HCEC 1CT (cell line): ENCODE measurements around the gene SCML2.
"Not testable (repeated sequence)": the region's sequence is repeated elsewhere in the genome, so short reads cannot be mapped to it uniquely, and the experiment has no call there.

Experiments
- DNase-seq: peaks from one replicate; pipeline ENCODE4 v3.0.0-alpha.2; 2017

The SCML2 gene

DNA sequence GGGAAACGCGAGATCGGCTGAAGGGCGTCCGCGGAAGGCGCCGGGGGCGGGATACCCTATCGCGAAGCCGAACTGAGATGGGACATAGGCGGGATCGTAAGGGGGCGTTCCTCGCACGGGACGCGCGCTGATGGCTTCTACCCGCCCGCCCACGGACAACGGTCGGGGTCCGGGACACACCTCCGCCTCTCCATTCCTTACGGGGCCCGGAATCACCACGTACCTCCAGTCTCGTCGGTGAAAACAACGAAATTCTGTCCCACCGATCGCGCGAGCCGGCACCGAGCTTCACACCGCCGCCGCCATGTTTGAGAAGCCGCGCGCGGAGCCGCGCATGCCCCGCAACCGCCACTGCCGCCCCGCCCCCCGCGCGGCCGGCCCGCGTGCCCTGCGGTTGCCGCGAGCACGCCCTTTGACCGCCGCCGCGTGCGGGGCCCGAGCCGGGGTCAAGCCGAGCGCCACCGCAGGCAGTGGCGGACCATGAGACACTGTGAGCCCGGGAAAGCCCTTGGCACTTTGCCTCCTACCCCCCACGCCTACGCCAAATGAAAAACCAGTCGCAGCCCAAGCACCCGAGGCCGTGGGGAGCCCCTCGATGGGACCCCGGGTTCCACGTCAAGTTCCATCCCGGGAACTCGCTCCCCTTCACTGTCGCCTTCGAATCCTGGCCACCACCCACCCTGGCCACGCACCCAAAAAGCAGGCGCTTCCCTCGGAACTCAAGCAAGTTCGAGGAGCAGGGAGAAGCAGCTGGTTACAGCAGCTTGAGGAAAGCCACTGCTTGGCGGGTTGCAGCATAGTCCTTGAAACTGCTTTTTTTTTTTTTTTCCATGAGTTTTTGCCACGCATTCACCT lies at the start of gene SCML2:
Gene SCML2 (minus strand): TSS at position 320 of the 855 bp plus-strand sequence. CDS start 20,617 bp downstream, outside the sequence.
- DNase-seq: no peak

DNA sequence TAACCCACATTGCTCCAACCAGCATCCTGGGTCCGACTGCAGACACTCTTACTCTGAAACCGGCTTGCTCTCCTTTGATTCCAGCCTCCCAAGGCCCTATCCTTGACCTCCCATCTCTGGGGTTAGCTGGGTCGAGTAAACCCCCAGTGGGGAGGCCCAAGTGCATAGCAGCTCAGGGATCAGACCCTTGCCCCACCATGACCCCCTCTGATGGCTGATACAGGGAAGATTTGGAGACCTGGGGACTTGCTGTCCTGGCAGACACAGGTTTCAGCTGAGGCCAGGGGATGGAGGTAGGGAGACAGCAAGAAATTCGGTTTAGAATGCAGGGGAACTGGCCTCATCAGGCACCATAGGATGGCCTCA lies 47.3 kb upstream of the SCML2 start:
- no peak for DNase-seq

DNA sequence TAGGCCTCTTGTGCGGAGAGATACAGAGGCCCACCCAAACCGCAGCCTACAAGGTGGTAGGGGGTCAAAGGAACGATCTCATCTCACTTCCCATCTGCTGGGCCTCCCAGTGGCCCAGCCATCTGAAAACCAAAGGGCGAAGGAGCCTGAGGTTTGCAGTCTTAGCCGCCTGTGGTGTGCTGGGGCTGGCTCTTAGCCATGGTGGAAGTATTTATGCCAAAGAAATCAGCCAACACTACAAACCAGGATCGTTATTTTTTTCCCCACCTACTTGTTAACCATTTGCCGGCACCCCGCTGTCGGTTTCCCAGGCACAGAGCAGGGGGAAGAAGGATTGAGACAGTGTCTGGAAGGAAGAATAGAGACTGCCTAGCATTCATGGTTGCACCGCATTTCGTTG lies 40.0 kb upstream of the SCML2 start:
- no peak for DNase-seq

DNA sequence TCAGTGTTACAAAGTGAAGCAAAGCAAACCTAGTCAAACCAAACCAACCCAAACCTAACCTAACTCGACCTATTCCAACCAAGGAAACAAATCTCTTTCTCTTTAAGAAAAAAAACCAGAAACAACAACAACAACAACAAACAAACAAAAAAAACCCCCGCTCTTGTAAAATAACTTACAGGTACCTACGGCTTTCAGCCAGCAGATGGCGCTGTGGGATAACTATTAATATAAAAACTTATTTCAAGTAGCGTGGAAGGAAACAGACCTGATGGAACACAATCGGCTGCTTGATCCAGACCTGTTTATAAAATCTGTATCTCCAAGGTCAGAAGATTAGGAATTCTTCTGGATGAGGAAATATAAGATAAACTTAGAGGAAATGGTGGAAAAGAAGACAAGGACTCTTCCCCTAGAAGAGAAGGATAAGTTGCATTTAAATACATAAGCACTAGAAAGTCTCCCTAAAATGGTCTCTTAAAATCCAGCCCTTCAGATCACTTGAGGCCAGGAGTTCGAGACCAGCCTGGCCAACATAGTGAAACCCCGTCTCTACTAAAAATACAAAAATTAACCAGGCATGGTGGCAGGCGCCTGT lies 36.6 kb upstream of the SCML2 start:
- peak; percentile 37 for DNase-seq

DNA sequence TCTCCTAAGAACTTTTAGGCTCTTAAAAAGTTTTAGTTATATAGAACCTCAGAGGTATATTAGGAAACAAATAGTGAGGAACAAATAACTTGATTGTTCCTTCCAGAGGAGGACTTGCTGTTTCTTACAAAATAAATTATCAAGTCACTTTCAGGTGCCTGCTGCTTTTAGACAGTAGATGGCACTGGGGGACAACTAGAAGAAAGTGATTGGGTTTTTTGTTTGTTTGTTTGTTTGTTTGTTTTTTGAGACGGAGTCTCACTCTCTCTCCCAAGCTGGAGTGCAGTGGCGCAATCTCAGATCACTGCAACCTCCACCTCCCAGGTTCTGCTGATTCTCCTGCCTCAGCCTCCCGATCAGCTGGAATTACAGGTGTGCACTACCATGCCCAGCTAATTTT lies 35.5 kb upstream of the SCML2 start:
- no peak for DNase-seq

DNA sequence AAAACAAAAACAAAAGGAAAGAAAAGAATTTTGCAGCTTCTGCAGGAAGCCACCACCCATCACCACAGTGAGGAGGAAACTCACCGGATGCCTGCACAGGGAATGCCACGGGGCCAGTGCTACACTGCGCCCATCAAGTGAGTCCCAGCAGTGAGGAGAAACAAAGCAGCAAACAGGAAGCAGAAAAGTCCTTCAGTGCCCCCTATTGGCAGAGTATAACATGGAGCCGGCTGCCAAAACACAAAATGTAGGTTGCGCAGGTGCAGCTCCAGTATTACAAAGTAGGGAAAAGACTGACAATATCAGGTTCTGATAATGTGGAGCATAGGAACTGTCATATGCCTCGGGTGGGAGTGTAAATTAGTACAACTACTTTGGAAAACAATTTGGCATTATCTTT lies 23.3 kb upstream of the SCML2 start:
- DNase-seq: no peak

DNA sequence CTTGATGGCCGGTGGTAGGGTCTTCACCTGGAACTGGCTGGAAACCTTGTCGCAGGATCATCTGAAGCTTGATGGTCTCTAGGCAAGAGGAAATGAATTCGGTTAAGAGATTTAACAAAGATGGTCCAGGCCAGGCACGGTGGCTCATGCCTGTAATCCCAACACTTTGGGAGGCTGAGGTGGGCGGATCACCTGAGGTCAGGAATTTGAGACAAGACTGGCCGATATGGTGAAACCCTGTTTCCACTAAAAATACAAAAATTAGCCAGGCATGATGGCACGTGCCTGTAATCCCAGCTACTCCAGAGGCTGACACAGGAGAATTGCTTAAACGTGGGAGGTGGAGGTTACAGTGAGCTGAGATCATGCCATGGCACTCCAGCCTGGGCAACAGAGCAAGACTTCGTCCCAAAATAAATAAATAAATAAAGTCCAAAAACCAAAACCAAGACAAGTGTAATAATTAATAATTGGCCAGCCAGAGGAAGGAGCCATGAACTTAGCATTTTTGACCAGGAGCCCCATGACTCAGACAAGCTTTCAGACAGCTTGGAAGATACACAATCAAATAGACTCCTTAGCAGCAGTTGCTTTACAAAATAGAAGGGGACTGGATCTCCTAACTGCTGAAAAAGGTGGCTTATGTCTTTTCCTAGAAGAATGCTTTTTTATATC lies 20.8 kb upstream of the SCML2 start:
- not testable (repeated sequence) for DNase-seq

DNA sequence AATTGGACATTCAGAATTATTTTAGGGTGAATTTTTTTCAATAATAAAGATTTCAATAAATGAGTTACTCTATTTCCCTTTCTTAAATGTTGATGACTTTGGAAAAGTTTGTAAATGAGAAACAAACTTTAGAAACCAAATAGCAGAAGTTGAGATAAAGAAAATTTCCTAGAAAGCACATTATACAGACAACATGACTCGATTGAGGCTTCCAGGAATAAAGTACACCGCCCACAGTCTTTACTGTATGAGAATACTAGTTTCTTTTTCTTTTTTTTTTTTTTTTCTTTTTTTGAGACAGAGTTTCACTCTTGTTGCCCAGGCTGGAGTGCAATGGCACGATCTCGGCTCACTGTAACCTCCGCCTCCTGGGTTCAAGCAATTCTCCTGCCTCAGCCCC lies 14.6 kb upstream of the SCML2 start:
- DNase-seq: not testable (repeated sequence)

DNA sequence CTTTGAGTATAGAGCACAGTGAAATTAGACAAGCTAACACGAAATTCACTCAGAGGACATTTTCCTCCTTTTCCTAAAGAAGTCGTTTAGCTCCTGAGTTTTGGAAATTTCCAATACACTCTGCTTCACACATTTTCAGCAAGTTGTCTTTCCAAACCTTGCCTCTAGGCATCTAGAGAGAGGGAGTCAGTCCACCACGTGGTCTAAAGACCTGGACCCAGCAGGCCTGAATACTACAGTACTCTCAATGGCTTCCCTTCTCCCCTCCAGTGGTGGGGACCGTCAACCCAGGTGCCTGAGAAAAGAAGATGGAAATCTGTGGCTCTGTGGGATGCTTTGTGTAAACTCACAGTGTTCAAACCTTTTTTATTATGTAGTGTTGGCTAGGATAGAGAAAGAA lies 13.9 kb upstream of the SCML2 start:
- no peak for DNase-seq

DNA sequence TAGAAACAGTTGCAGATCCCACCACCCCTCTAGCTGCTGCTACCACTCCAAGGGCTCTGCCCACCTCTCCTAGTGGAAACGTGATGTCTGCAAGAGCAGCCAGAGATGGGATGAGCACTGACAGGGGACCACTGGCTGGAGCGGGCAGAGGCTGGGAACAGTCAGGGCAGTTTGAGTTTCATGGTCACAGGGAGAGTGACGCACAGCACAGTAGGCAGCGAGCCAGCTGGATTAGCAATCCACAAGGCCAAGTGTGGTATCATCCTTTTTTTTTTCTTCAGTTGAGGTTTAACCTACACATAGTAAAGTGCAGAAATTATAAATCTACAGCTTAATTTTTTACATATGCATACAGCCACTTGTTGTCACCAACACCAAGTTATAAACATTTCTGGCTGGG lies 6.4 kb upstream of the SCML2 start:
- no peak for DNase-seq

DNA sequence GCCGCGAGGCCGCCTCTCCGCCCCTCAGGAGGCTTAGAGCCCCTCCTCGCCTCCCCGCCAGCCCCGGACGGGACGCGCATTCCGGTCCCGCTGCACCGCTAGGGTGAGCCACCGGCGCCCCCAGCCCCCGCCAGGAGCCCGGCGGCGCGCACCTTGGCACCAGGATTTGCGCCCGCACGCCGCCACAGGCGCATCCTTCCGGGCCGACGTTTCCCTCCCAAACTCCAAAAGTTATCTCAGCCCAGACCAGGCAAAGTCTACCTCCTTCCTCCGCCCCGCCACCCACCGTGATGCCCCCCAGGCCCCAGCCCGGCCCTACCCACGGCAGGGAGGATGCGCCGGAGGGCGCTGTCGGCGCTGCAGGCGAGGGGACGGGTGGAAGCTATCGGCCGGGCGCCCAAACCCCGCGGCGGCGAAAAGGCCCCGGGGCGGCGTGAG lies 538 bp downstream of the SCML2 start:
- no peak for DNase-seq

DNA sequence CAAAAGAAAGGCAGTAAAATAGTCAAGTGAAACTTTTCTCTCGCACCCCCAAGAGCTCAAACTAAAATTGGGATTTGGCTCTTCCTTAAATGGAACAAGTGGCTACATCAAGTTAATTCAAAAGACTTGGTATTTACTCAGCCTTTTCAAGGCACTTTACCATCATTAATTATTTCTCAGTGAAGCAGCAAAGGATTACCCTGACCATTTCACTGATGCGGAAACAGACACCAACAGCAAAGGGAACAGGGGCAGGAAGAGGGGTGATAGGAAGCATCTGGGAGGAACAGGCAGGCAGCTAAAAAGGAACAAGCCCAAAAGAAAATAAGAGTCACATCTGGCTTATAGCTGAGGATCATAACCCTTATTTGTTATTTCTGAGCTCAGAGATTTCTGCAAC lies 2.7 kb downstream of the SCML2 start:
- DNase-seq: no peak

DNA sequence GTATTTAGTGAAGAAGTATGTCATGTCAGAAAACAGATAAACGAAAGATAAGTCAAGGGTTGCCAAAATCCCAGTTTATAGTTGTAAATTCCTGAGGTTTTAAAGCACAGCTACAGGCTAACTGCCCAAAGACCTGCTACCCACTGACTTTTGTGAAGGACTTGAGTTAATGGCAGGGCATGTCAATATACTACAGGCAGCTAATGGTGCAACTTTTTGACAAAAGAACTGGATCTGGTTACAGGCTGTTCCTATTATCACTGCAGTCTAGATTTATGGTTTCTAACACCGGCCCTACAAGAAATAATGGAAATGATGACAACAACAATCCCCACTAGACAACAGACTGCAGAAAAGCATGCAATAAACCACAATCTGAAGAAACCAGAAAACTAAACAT lies 6.4 kb downstream of the SCML2 start:
- DNase-seq: no peak

DNA sequence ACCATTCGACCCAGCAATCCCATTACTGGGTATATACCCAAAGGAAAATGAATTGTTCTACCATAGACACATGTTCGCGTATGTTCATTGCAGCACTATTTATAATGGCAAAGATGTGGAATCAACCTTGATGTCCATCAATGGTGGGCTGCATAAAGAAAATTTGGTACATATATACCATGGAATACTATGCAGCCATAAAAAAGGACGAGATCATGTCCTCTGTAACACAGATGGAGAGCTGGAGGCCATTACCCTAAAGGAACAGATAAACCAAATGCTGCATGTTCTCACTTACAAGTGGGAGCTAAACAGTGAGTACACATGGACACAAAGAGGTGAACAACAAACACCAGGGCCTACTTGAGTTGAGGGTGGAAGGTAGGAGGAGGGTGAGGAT lies 45.1 kb downstream of the SCML2 start:
- DNase-seq: no peak

DNA sequence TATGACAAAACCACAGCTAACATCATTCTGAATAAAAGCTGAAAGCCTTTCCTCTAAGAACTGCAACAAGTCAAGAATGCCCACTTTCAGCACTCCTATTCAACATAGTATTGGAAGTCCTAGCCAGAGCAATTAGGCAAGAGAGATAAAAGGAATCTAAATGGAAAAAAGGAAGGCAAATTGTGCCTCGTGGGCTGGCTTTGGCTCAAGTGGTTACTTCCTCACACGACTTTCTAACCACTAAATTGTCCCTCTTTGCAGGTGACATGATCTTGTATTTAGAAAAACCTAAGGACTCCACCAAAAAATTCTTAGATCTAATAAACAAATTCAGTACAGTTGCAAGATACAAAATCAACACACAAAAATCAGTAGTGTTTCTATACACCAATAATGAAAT lies 57.2 kb downstream of the SCML2 start:
- DNase-seq: no peak

DNA sequence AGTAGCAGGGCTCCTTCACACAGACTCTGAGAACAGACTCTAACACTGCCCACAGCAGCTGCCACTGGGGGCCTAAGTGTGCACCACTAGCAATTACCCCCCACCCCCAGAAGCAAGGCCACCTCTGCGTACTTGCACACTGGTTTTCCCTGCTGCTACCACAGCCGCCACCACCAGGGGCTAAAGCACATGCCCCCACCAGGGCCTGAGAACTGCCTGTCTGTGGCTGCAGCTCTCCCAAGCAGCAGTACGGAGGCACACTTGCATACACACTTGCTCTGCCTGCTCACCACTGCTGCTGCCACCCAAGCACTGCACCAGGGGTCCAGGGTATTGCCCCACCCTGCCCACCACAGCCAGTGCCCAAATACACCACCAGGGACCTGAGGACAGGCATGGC lies 59.6 kb downstream of the SCML2 start:
- no peak for DNase-seq

DNA sequence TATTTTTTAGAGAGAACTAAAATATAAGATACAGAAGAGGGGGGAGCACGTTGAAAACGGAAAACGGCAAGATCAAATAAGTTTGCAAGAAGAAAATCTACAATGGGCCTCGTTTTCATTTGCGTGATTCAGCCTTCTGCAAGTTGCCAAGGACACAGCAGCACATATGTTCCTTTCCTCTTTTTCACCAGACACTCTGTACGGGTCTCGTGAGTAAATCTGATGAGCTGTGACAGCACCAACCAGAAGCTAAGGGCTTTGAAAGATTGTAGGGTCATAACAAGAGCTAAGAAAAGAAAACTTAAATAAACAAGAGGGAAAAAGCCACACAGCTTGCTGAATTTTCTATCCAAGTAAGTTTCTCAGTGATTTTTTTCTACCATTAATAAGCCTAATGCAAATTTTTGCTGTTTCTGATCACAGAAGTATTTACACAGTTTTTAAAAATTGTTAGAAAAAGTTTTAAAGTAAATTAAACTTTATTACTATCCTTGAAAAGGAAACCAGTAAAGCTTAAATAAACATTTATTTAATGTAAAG lies 63.4 kb downstream of the SCML2 start:
- no peak for DNase-seq

DNA sequence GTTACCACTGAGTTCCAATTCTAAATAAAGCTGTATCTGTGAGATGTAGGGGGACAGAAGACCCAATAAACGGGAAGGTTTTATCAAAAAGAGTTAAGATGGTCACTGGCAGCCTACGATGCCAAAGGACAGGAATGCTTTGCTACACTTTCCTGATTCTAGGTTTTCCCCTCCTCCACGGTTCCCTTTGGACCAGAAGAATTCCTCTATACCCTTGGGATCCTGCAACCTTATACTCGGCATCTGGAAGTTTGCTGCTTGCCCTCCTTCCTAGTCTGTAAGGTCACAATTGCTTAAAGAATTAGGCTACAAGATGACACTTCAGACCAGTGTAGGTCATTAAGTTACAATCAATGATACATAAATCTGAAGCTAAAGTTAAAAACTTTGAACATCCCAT lies 64.3 kb downstream of the SCML2 start:
- no peak for DNase-seq

DNA sequence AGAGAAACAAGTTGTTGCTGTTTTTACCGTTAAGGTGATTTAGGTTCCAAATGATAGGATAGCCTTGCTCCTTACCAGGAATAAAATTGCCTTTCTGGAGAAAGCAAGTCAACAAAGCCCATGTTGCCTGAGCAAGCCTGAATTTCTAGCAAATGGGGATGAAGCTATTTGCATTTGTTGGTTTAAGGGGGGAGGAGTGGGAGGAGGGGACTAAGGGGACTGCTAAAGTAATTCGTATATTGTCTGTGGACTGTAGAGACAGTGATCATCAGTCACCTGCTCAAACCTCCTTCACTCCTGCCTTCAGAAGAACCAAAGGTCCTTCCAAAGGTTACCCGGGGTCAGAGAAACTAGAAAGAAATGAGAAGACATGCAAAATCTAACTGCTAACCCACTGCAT lies 65.8 kb downstream of the SCML2 start:
- no peak for DNase-seq

DNA sequence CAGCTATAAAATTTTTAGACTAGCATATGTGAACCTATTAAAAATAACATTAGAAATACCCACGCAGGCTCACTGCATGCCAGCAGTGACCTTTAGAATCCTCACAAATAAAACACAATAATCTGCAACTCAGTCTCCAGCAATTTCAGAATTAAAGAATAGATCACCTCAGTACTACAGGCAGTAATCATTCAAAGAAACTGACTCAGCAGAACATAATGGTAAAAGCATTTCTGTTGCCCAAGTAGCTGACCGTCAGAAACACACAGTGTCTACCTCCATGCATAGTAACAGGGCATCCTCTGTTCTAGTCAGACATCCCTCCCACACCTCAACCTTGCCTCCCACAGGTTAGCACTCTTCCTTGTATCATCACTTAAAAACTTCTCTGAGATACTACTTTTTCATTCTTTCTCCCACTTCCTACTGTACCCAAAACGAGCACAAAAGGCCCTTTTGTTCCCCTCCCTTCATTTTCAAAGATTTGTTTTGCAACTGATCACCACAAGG lies 68.1 kb downstream of the SCML2 start:
- no peak for DNase-seq

DNA sequence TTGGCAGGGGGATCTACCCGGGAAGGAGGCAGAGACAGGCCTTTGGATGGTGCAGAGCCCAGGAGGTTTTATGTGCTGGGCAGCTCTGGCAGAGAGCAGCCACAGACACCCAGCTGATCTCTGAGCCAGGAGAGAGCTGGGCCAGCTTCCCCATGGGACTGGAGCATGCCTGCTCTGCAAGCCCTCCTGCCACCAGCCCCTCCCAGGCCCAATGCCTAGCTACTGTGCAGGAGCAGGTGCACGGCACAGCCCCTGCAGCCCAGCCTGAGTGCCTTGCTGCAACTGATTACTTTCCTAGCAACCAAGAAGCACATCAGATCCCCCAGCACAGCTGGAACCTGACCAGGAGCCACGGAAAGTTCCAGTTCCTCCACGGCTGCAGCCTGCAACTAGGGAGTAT lies 76.0 kb downstream of the SCML2 start:
- DNase-seq: no peak

DNA sequence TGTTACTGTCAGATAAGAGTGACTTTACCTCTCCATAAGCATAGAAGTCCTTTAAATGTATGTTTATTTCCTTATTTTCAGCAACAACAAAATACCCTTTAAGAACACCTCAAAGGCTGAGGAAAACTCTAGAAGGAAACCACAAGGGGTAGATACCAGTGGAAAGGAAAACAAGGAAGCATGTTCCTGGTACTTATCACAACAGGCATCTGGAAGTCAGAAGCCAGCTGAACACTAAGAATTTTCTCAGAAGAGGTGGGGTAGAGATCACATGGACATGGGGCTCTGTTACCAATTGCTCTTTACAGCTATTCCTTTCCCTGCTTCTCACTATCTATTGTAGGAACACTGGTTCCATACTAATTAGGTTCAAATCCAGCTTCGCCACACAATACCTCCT lies 82.3 kb downstream of the SCML2 start:
- no peak for DNase-seq

DNA sequence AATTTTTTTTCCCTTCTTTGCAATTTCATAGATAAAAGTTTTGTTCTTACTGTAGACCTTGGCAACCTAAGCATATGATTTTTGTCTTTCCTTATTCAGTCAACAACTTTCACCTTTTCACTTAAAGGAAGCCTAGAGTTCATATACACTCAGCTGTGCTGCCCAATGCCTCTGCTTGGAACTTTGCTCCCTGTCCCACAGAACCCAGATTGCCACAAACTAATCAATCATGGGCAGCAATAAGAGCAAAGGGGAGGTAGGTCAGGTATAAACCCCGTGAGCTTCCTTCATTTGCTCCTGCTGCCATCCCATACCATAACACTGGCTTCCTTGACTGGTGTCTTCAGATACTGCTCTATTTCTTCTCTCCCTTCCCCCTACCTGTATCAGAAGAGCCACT lies 82.8 kb downstream of the SCML2 start:
- no peak for DNase-seq

DNA sequence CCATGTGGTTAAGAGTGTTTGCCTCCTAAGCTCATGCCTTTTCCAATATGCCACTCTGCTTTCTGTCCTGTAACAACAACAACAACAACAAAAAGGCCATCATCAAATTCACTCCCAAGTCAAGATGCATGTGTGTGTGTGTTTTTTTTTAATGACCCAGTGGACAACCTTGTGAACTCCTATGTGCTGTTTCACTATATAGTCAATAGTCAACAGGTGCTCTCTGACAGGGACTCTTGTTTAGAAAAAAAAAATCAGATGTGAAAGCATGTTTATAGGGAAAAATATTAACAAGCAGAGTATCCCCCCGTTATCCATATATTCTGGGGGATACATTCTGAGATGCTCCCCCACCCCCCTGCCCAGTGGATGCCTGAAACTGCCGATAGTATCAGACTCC lies 83.2 kb downstream of the SCML2 start:
- DNase-seq: no peak
